IMR-90 (cell line): ENCODE measurements around the gene RAC2. TPM values are rescaled to one million over a fixed set of nuclear protein-coding genes. Genes with fewer than 3 reads are reported as not detected.

Experiments
- ATAC-seq: fragments of 200-7000 bp; cut with Tn5 transposase; 2 replicates; pipeline ENCODE4 v1.9.1; 2020; ENCODE audit warnings: low read depth, mild to moderate bottlenecking, moderate library complexity
- BruUV-seq: library from RNA; stranded (reverse); fragments of 400-500 nt; replicated peaks from 2 replicates; lab custom pipeline; 2021; lab: Mats Ljungman, UMichigan
- CTCF ChIA-PET: fragments of 300-600 bp; formaldehyde crosslinking; extraction: SDS; loops from one replicate; lab custom pipeline; 2021; ENCODE audit warnings: antibody characterized with exemption; lab: Yijun Ruan, JAX
- POLR2A ChIA-PET: fragments of 300-600 bp; sonication (Branson Sonifier 250); formaldehyde crosslinking; loops from one replicate; lab custom pipeline; 2022; ENCODE audit warnings: antibody characterized with exemption; ENCODE audit not compliant: unreplicated experiment; lab: Charles Lee
- DNase-seq: peaks from one replicate; pipeline ENCODE4 v3.0.0; 2013
- H2AFZ ChIP-seq: replicated peaks from 2 replicates; pipeline ENCODE3; 2013; ENCODE audit warnings: low read length, mild to moderate bottlenecking; ENCODE audit not compliant: poor library complexity
- H2AK5ac ChIP-seq: 2 replicates; pipeline ENCODE4 v1.6.1; 2013; ENCODE audit warnings: low read depth, low read length, inconsistent platforms
- H2AK9ac ChIP-seq: replicated peaks from 2 replicates; pipeline ENCODE3; 2013; ENCODE audit warnings: mild to moderate bottlenecking, low read depth, low read length, moderate library complexity; ENCODE audit not compliant: poor library complexity
- H2BK120ac ChIP-seq: 2 replicates; pipeline ENCODE4 v1.6.1; 2013; ENCODE audit warnings: low read depth, low read length, inconsistent platforms
- H2BK15ac ChIP-seq: 3 replicates; pipeline ENCODE4 v1.6.1; 2013; ENCODE audit warnings: low read depth, low read length, inconsistent platforms
- H2BK20ac ChIP-seq: 2 replicates; pipeline ENCODE4 v1.6.1; 2013; ENCODE audit warnings: low read depth, mild to moderate bottlenecking, inconsistent platforms, low read length, moderate library complexity
- H2BK5ac ChIP-seq: 2 replicates; pipeline ENCODE4 v1.6.1; 2013; ENCODE audit warnings: mild to moderate bottlenecking, low read depth, low read length, inconsistent platforms; ENCODE audit not compliant: poor library complexity, severe bottlenecking
- H3K14ac ChIP-seq: replicated peaks from 2 replicates; pipeline ENCODE4 v1.6.1; 2013; ENCODE audit warnings: low read depth, low read length, inconsistent platforms
- H3K18ac ChIP-seq: 2 replicates; pipeline ENCODE4 v1.6.1; 2013; ENCODE audit warnings: low read depth, low read length, control low read depth
- H3K23ac ChIP-seq: 2 replicates; pipeline ENCODE4 v1.6.1; 2013; ENCODE audit warnings: low read depth, low read length, inconsistent platforms
- H3K27ac ChIP-seq: 2 replicates; pipeline ENCODE4 v1.5.1; 2013; ENCODE audit warnings: mild to moderate bottlenecking, control low read depth, low read length; ENCODE audit not compliant: insufficient read depth
- H3K27me3 ChIP-seq: 2 replicates; pipeline ENCODE4 v1.6.1; 2013; ENCODE audit warnings: low read length; ENCODE audit not compliant: control insufficient read depth, insufficient read depth
- H3K36me3 ChIP-seq: 2 replicates; pipeline ENCODE4 v1.6.1; 2013; ENCODE audit warnings: low read length, mixed read lengths; ENCODE audit not compliant: control insufficient read depth, insufficient read depth
- H3K4ac ChIP-seq: 2 replicates; pipeline ENCODE4 v1.6.1; 2013; ENCODE audit warnings: low read depth, low read length, inconsistent platforms
- H3K4me1 ChIP-seq: 2 replicates; pipeline ENCODE4 v1.6.1; 2013; ENCODE audit warnings: low read length, mixed read lengths; ENCODE audit not compliant: control insufficient read depth, insufficient read depth
- H3K4me2 ChIP-seq: 2 replicates; pipeline ENCODE4 v1.6.1; 2013; ENCODE audit warnings: low read depth, mild to moderate bottlenecking, control low read depth, low read length, moderate library complexity
- H3K4me3 ChIP-seq: 2 replicates; pipeline ENCODE4 v1.5.1; 2013; ENCODE audit warnings: low read depth, mild to moderate bottlenecking, control low read depth, low read length, moderate library complexity; ENCODE audit not compliant: insufficient read depth
- H3K56ac ChIP-seq: 2 replicates; pipeline ENCODE4 v1.6.1; 2013; ENCODE audit warnings: low read length, inconsistent platforms; ENCODE audit not compliant: insufficient read depth; ENCODE audit errors: extremely low read depth
- H3K79me1 ChIP-seq, 2 experiments: 2 replicates each; pipeline ENCODE4 v1.6.1; 2013; ENCODE audit warnings: low read length in 2 of 2, inconsistent platforms in 1 of 2, low read depth in 1 of 2
- H3K9ac ChIP-seq: 2 replicates; pipeline ENCODE4 v1.6.1; 2013; ENCODE audit warnings: low read depth, low read length, control low read depth
- H3K9me1 ChIP-seq: 2 replicates; pipeline ENCODE4 v1.6.1; 2013; ENCODE audit warnings: low read length, inconsistent platforms; ENCODE audit not compliant: insufficient read depth
- H3K9me3 ChIP-seq: 2 replicates; pipeline ENCODE4 v1.6.1; 2013; ENCODE audit warnings: low read length; ENCODE audit not compliant: control insufficient read depth, insufficient read depth
- H4K20me1 ChIP-seq: 2 replicates; pipeline ENCODE4 v1.6.1; 2013; ENCODE audit warnings: low read length, inconsistent platforms; ENCODE audit not compliant: insufficient read depth
- H4K5ac ChIP-seq: 2 replicates; pipeline ENCODE4 v1.6.1; 2013; ENCODE audit warnings: mild to moderate bottlenecking, low read depth, low read length, control low read depth
- H4K8ac ChIP-seq, 2 experiments: 2 replicates each; pipeline ENCODE4 v1.6.1; 2013; ENCODE audit warnings: low read depth in 2 of 2, low read length in 2 of 2, control low read depth in 1 of 2, inconsistent platforms in 1 of 2
- H4K91ac ChIP-seq: 2 replicates; pipeline ENCODE4 v1.6.1; 2013; ENCODE audit warnings: low read depth, low read length, inconsistent platforms; ENCODE audit not compliant: insufficient read depth
- BHLHE40 ChIP-seq: fragments of 150-350 bp; IDR thresholded peaks from 2 replicates; pipeline ENCODE4 v1.6.1; 2016; ENCODE audit warnings: mild to moderate bottlenecking, low read depth, low read length
- CEBPB ChIP-seq: IDR thresholded peaks from 2 replicates; pipeline ENCODE4 v1.6.1; 2012; ENCODE audit warnings: low read depth, low read length, improper control_type of control experiment
- FOS ChIP-seq: fragments of 150-350 bp; IDR thresholded peaks from 2 replicates; pipeline ENCODE4 v1.6.1; 2016; ENCODE audit warnings: low read depth, low read length
- MAZ ChIP-seq: IDR thresholded peaks from 2 replicates; pipeline ENCODE4 v1.6.1; 2012; ENCODE audit warnings: low read depth, mild to moderate bottlenecking, low read length, improper control_type of control experiment, moderate library complexity, borderline replicate concordance
- MXI1 ChIP-seq: IDR thresholded peaks from 2 replicates; pipeline ENCODE4 v1.6.1; 2012; ENCODE audit warnings: low read depth, mild to moderate bottlenecking, low read length, moderate library complexity, borderline replicate concordance
- NFE2L2 ChIP-seq: fragments of 150-350 bp; IDR thresholded peaks from 2 replicates; pipeline ENCODE4 v1.6.1; 2016; ENCODE audit warnings: low read depth, mild to moderate bottlenecking, low read length
- POLR2A ChIP-seq: IDR thresholded peaks from 2 replicates; pipeline ENCODE4 v1.6.1; 2012; ENCODE audit warnings: mild to moderate bottlenecking, low read depth, low read length
- RAD21 ChIP-seq: IDR thresholded peaks from 2 replicates; pipeline ENCODE4 v1.6.1; 2012; ENCODE audit warnings: low read length, improper control_type of control experiment
- RCOR1 ChIP-seq: IDR thresholded peaks from 2 replicates; pipeline ENCODE4 v1.6.1; 2012; ENCODE audit warnings: mild to moderate bottlenecking, low read length, improper control_type of control experiment; ENCODE audit not compliant: insufficient replicate concordance
- RFX5 ChIP-seq: IDR thresholded peaks from 2 replicates; pipeline ENCODE4 v1.8.0; 2012; ENCODE audit warnings: low read depth, mild to moderate bottlenecking, low read length, moderate library complexity
- SMC3 ChIP-seq: fragments of 150-350 bp; IDR thresholded peaks from 2 replicates; pipeline ENCODE4 v1.6.1; 2016; ENCODE audit warnings: low read depth, mild to moderate bottlenecking, antibody characterized with exemption, low read length, moderate library complexity
- WGBS, 2 experiments: methylation state at CpG; one replicate each; pipeline versions ENCODE4 v1.1.5 to v1.1.7; 2013; ENCODE audit warnings: missing lambda C conversion rate in 2 of 2; ENCODE audit not compliant: insufficient read length in 1 of 2; ENCODE audit errors: extremely low coverage in 2 of 2; 5-methylcytosine and 5-hydroxymethylcytosine counted together
- dilution Hi-C: fragments of 300-500 bp; cut with HindIII; formaldehyde crosslinking; loops from one replicate; pipeline ENCODE4 v1.14.3; 2018; ENCODE audit warnings: low sequenced_read_pairs; ENCODE audit not compliant: unreplicated experiment
- in situ Hi-C: fragments of 300-500 bp; cut with MboI; formaldehyde crosslinking; loops from 3 replicates; pipeline ENCODE4 v1.14.3; 2019; ENCODE audit warnings: low sequenced_read_pairs, inconsistent platforms, mixed read lengths
- intact Hi-C: fragments of 100-400 bp; cut with micrococcal nuclease; formaldehyde crosslinking; loops from 2 replicates; pipeline ENCODE4 v1.10.0; 2022
- polyA plus RNA-seq, 3 experiments: library from polyadenylated mRNA; depleted of rRNA; stranded (reverse); fragments of >200 nt; gene quantifications; 2 replicates each; pipeline ENCODE4 v1.2.3, GENCODE V29; 2012; ENCODE audit warnings: low replicate concordance in 1 of 3
- total RNA-seq: library from RNA; depleted of rRNA; stranded (reverse); fragments of >200 nt; gene quantifications from 2 replicates; pipeline ENCODE4 v1.2.3, GENCODE V29; 2012
- TF ChIP-seq, protein P1 (sequence below): conservative IDR thresholded peaks from 2 replicates; pipeline ENCODE4 v1.5.1; 2012; ENCODE audit warnings: mild to moderate bottlenecking, low read depth, low read length, improper control_type of control experiment
- TF ChIP-seq, protein P2 (sequence below): fragments of 150-350 bp; IDR thresholded peaks from 2 replicates; pipeline ENCODE4 v1.6.1; 2016; ENCODE audit warnings: low read depth, mild to moderate bottlenecking, low read length, moderate library complexity, borderline replicate concordance
- TF ChIP-seq, protein P3 (sequence below): fragments of 150-350 bp; IDR thresholded peaks from 2 replicates; pipeline ENCODE4 v1.6.1; 2017; ENCODE audit warnings: mild to moderate bottlenecking, antibody characterized with exemption, low read length, low read depth

Gene RAC2
- total and polyA plus RNA-seq, 2 of the 4 experiments (the other 2 are of a cell fraction): 10.0 to 72.3 TPM

- Histone ChIP-seq H3K36me3 (no peaks in the 10 kb centered on the region), H4K5ac (no peak overlapping the region), H2AK9ac (no peak overlapping the region), H3K9ac (no peak overlapping the region), H2AK5ac (no peak overlapping the region), H4K8ac (no peak overlapping the region), H3K4me1 (peaks cover 2% of the 10 kb centered on the region; the same call in 1 of the 2 replicates), H3K23ac (no peak overlapping the region), H3K79me1 (no peaks in the 10 kb centered on the region), H3K18ac (no peak overlapping the region), H4K91ac (no peak overlapping the region), H3K27me3 (peaks cover 37% of the 10 kb centered on the region), H2BK5ac (no peak overlapping the region), H2BK120ac (no peak overlapping the region), H4K20me1 (no peaks in the 10 kb centered on the region), H3K14ac (no peak overlapping the region), H2BK15ac (no peak overlapping the region), H3K9me3 (no peaks in the 10 kb centered on the region), H3K56ac (no peak overlapping the region), H3K27ac (no peak overlapping the region), H2BK20ac (no peak overlapping the region), H3K4me3 (no peak overlapping the region), H3K4ac (no peak overlapping the region), H2AFZ (peak overlapping the region; percentile 48), H3K9me1 (no peaks in the 10 kb centered on the region), H3K4me2 (no peak overlapping the region)
- no peak for DNase-seq
- ChIA-PET CTCF (no interaction called here), POLR2A (no interaction called here)
- BruUV-seq: no TSS peak
- in situ Hi-C loops (no loop called here), dilution Hi-C loops (no loop called here), intact Hi-C loops (no loop called here)
- WGBS, 2 experiments: 88% methylated on average over 59 of the region's 71 CpGs; no CpG with 5 or more reads in 1 of the 2 experiments
- ATAC-seq: no peak
- no peak for TF ChIP-seq CEBPB
- TF ChIP-seq RAD21: no peak
- TF ChIP-seq, protein P1, sequence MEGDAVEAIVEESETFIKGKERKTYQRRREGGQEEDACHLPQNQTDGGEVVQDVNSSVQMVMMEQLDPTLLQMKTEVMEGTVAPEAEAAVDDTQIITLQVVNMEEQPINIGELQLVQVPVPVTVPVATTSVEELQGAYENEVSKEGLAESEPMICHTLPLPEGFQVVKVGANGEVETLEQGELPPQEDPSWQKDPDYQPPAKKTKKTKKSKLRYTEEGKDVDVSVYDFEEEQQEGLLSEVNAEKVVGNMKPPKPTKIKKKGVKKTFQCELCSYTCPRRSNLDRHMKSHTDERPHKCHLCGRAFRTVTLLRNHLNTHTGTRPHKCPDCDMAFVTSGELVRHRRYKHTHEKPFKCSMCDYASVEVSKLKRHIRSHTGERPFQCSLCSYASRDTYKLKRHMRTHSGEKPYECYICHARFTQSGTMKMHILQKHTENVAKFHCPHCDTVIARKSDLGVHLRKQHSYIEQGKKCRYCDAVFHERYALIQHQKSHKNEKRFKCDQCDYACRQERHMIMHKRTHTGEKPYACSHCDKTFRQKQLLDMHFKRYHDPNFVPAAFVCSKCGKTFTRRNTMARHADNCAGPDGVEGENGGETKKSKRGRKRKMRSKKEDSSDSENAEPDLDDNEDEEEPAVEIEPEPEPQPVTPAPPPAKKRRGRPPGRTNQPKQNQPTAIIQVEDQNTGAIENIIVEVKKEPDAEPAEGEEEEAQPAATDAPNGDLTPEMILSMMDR: no peak
- TF ChIP-seq BHLHE40: no peak
- TF ChIP-seq, protein P2, sequence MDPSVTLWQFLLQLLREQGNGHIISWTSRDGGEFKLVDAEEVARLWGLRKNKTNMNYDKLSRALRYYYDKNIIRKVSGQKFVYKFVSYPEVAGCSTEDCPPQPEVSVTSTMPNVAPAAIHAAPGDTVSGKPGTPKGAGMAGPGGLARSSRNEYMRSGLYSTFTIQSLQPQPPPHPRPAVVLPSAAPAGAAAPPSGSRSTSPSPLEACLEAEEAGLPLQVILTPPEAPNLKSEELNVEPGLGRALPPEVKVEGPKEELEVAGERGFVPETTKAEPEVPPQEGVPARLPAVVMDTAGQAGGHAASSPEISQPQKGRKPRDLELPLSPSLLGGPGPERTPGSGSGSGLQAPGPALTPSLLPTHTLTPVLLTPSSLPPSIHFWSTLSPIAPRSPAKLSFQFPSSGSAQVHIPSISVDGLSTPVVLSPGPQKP: no peak
- no peak for TF ChIP-seq NFE2L2
- TF ChIP-seq FOS: no peak
- no peak for TF ChIP-seq MAZ
- no peak for TF ChIP-seq RFX5
- TF ChIP-seq, protein P3, sequence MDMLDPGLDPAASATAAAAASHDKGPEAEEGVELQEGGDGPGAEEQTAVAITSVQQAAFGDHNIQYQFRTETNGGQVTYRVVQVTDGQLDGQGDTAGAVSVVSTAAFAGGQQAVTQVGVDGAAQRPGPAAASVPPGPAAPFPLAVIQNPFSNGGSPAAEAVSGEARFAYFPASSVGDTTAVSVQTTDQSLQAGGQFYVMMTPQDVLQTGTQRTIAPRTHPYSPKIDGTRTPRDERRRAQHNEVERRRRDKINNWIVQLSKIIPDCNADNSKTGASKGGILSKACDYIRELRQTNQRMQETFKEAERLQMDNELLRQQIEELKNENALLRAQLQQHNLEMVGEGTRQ: no peak
- no peak for TF ChIP-seq RCOR1
- TF ChIP-seq POLR2A: no peak
- no peak for TF ChIP-seq SMC3
- no peak for TF ChIP-seq MXI1
These were observed 36.9 kb downstream of the RAC2 start for GRCh38 chr22:37206841-37207821.
